Memory B cell (primary cell): ENCODE measurements around the gene CHMP2A.
"Not testable (repeated sequence)": the region's sequence is repeated elsewhere in the genome, so short reads cannot be mapped to it uniquely, and the experiment has no call there.

Experiments used
- ATAC-seq: fragments of 150-1000 bp; cut with Tn5 transposase; 2 replicates; pipeline ENCODE4 v1.10.0; 2021; ENCODE audit warnings: low read depth, mild to moderate bottlenecking, moderate library complexity
- DNase-seq, 2 donors: peaks; one replicate each; pipeline ENCODE4 v3.0.0; 2022; ENCODE audit warnings: low spot score in 2 of 2
- H3K27ac Mint-ChIP-seq: one replicate; pipeline ENCODE4 v1.8.0; 2022; ENCODE audit warnings: mild to moderate bottlenecking, moderate library complexity, mixed read lengths
- H3K27me3 Mint-ChIP-seq: one replicate; pipeline ENCODE4 v1.8.0; 2022; ENCODE audit warnings: mixed read lengths
- H3K36me3 Mint-ChIP-seq: one replicate; pipeline ENCODE4 v1.8.0; 2022; ENCODE audit warnings: mild to moderate bottlenecking, mixed read lengths
- H3K4me1 Mint-ChIP-seq: one replicate; pipeline ENCODE4 v1.8.0; 2022; ENCODE audit warnings: mixed read lengths
- H3K4me3 Mint-ChIP-seq: one replicate; pipeline ENCODE4 v1.8.0; 2022; ENCODE audit warnings: mild to moderate bottlenecking, moderate library complexity, mixed read lengths
- H3K9me3 Mint-ChIP-seq: one replicate; pipeline ENCODE4 v1.8.0; 2022; ENCODE audit warnings: mixed read lengths

CHMP2A gene

DNA sequence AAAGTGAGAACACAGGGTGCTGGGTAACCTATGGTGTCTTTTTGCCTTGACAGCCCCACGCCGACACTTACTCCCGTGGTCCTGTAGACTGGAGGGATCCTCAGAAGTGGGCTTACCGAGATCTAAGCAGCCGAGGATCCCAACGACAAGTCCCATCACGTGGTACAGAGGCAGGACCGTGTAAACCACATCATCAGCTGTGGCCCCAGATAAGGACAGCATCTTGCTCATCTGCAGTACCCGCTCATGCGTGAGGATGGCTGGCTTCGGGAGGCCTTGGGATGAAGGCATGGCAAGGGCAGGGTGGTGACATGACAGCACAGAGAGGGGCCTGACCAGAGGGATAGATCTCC, 45.2 kb downstream of the CHMP2A start:
- Mint-ChIP-seq H3K27ac (no peak overlapping the region), H3K27me3 (no peaks in the 10 kb centered on the region), H3K4me1 (peaks cover 11% of the 10 kb centered on the region), H3K9me3 (peaks cover 2% of the 10 kb centered on the region), H3K36me3 (peaks cover 6% of the 10 kb centered on the region), H3K4me3 (no peak overlapping the region)
- ATAC-seq (no peak), DNase-seq (no peak)

DNA sequence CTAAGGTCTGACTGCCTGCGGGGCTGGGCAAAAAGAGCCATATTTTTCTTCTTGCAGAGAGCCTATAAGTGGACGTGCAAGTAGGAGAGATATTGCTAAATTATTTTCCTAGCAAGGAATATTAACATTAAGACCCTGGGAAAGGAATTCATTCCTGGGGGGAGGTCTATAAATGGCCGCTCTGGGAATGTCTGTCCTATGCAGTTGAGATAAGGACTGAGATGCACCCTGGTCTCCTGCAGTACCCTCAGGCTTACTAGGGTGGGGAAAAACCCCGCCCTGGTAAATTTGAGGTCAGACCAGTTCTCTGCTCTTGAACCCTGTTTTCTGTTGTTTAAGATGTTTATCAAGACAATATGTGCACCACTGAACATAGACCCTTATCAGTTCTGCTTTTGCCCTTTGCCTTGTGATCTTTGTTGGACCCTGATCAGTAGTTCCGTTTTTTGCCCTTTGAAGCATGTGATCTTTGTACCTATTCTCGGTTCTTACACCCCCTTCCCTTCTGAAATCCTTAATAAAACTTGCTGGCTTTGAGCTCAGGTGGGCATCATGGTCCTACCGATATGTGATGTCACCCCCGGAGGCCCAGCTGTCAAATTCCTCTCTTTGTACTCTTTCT, 47.2 kb downstream of the CHMP2A start:
- not testable (repeated sequence) for DNase-seq, H3K4me3 Mint-ChIP-seq, H3K4me1 Mint-ChIP-seq, H3K9me3 Mint-ChIP-seq, H3K27ac Mint-ChIP-seq, ATAC-seq, H3K36me3 Mint-ChIP-seq, H3K27me3 Mint-ChIP-seq
